Heart left ventricle (tissue), 13 donors: ENCODE data around the gene PHOSPHO1.

Experiments
- POLR2A ChIP-seq, 2 donors: fragments of 450-650 bp; IDR thresholded peaks; one replicate each; pipeline ENCODE4 v1.6.1; 2017; ENCODE audit warnings: antibody characterized with exemption in 2 of 2, mild to moderate bottlenecking in 2 of 2, moderate library complexity in 2 of 2
- TF ChIP-seq, protein P1 (sequence below), 12 donors: fragments of 200-600 bp; sonication (generic) in 4 of 12; IDR thresholded peaks; one replicate each; pipeline versions ENCODE4 v1.5.0 to v1.8.0; 2018 to 2022; ENCODE audit warnings: antibody characterized with exemption in 12 of 12, mild to moderate bottlenecking in 5 of 12
- donor health status: ischemic (EF 13 %, LVEDD 7.1; RV severe dilation, severe dysfunction).
- donor health status: DM: no; HTN: yes; CAD: no.
- donor health status: DM: no; HTN: no; CAD: no.
- donor health status: ischemic (EF 25% LVEDD 6.9; RV normal size, moderate dysfunction).
- donor health status: ischemic (EF 25% LVEDD 5.7; RV mildly dilated, moderate dysfunction).
- donor health status: ischemic (EF 35%, LVEDD 5.7; RV mildly dilated, moderate dysfunction).
- donor health status: nonischemic (EF 11% LVEDD 7.7; RV severe dilation, severe dysfunction).
- donor health status: DM: yes; HTN: yes; CAD: no.
- donor health status: PGD.
- donor health status: ischemic (EF 29% LVEDD 5.4; RV normal size, mild dysfunction).
- donor health status: nonischemic (EF 23%, LVEDD 6.1; RV moderate dilation, normal function).

DNA sequence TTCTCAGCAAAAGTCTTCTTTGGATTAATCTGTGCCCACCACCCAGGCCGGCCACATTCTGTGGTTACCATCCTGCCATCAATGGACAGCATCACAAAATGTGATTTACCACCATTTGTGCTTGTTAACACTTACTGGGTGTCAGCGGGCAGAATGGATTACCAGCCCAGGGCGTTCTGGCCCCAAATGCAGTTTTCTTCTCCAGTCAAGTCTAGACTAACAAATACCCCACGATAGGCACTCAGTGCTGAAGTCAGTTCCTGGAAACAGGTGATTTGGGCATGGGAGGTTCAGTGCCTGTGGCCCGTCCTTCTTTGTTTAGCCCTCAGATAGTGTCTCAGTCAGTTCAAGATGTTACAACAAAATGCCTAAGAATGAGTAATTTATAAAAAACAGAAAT lies 38.8 kb upstream of the PHOSPHO1 start:
- no peak for TF ChIP-seq POLR2A (IDR thresholded peaks at IDR 0.05)
- TF ChIP-seq, protein P1, sequence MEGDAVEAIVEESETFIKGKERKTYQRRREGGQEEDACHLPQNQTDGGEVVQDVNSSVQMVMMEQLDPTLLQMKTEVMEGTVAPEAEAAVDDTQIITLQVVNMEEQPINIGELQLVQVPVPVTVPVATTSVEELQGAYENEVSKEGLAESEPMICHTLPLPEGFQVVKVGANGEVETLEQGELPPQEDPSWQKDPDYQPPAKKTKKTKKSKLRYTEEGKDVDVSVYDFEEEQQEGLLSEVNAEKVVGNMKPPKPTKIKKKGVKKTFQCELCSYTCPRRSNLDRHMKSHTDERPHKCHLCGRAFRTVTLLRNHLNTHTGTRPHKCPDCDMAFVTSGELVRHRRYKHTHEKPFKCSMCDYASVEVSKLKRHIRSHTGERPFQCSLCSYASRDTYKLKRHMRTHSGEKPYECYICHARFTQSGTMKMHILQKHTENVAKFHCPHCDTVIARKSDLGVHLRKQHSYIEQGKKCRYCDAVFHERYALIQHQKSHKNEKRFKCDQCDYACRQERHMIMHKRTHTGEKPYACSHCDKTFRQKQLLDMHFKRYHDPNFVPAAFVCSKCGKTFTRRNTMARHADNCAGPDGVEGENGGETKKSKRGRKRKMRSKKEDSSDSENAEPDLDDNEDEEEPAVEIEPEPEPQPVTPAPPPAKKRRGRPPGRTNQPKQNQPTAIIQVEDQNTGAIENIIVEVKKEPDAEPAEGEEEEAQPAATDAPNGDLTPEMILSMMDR (IDR thresholded peaks at IDR 0.05) = no peak
